ENCODE measurements around the gene RMDN3. TPM values are rescaled to one million over a fixed set of nuclear protein-coding genes. Genes with fewer than 3 reads are reported as not detected.

Gene RMDN3
- total and polyA plus RNA-seq, 2 donors from 2014 or later = 34.9 to 38.2 TPM

DNA sequence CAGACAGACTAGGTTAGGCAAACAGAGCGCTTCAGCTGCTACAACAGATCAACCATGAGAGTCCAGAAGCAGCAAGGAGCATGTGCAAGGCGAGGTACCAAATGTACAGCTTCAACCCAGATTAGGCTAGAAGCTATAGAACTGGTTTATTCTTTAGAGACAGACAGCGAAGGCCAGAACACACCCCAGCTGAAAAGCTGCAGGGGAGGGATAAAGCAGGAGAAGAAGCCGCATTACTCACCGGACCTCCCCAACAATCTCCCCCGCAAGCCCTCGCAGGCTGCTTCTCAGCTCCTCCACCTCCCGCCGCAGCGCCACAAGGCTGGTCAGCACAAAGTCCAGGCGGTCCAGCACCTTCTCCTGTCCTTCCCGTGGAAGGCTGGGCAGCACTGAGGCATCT, 3.3 kb downstream of the RMDN3 start:
- intact Hi-C loops (cut with DNase I) = no loop called here
- DNase-seq (no peak), FAIRE-seq (no peak)
- H3K4me3 ChIP-seq (ENCODE audit: low read length in 3 of 3) = no peak overlapping the region
- no peak overlapping the region for H3K9ac ChIP-seq (ENCODE audit: low read length in 3 of 3)
- H3K27ac ChIP-seq (ENCODE audit: low read depth in 2 of 2, low read length in 2 of 2) = no peak overlapping the region
- H3K36me3 ChIP-seq (ENCODE audit: control insufficient read depth in 2 of 3, insufficient read depth in 3 of 3, low read length in 3 of 3) = peaks cover 6 to 29% (median 18%) of the 10 kb centered on the region in 3 donors
- H3K4me1 ChIP-seq (ENCODE audit: control insufficient read depth in 2 of 3, insufficient read depth in 2 of 3, low read depth in 1 of 3, low read length in 3 of 3) = peaks cover 0 to 3% (median 0%) of the 10 kb centered on the region in 3 donors
- no peaks in the 10 kb centered on the region for H3K27me3 ChIP-seq (ENCODE audit: control insufficient read depth, insufficient read depth, low read length)
- H3K9me3 ChIP-seq (ENCODE audit: control insufficient read depth in 2 of 3, insufficient read depth in 1 of 3, low read length in 3 of 3) = no peaks in the 10 kb centered on the region
- TF ChIP-seq, protein P1, sequence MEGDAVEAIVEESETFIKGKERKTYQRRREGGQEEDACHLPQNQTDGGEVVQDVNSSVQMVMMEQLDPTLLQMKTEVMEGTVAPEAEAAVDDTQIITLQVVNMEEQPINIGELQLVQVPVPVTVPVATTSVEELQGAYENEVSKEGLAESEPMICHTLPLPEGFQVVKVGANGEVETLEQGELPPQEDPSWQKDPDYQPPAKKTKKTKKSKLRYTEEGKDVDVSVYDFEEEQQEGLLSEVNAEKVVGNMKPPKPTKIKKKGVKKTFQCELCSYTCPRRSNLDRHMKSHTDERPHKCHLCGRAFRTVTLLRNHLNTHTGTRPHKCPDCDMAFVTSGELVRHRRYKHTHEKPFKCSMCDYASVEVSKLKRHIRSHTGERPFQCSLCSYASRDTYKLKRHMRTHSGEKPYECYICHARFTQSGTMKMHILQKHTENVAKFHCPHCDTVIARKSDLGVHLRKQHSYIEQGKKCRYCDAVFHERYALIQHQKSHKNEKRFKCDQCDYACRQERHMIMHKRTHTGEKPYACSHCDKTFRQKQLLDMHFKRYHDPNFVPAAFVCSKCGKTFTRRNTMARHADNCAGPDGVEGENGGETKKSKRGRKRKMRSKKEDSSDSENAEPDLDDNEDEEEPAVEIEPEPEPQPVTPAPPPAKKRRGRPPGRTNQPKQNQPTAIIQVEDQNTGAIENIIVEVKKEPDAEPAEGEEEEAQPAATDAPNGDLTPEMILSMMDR (IDR thresholded peaks at IDR 0.05; ENCODE audit: borderline replicate concordance, extremely low read depth, insufficient read depth) = no peak

DNA sequence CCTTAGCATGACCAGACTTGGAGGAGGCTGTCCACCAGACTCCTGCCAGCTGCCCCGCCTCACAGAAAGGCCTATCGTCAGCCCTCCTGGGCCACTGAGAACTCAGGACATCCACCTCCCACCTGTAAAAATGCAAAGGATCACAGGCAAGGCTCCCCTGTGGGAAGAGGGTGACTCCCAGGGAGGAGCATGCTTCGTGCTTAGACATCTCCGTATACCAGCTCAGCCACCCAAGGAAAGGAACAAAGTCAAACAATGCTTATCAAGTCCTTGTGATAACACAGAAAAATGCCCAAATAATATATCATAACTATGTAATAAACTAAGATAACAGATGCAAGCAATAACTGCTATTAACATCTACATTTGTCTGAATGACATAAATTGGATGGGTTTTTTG, 4.2 kb downstream of the RMDN3 start:
- peaks cover 6 to 29% (median 18%) of the 10 kb centered on the region in 3 donors for H3K36me3 ChIP-seq (ENCODE audit: control insufficient read depth in 2 of 3, insufficient read depth in 3 of 3, low read length in 3 of 3)
- no peak for FAIRE-seq
- H3K4me1 ChIP-seq (ENCODE audit: control insufficient read depth in 2 of 3, insufficient read depth in 2 of 3, low read depth in 1 of 3, low read length in 3 of 3) = peaks cover 0 to 3% (median 0%) of the 10 kb centered on the region in 3 donors
- no peak overlapping the region for H3K4me3 ChIP-seq (ENCODE audit: low read length in 3 of 3)
- TF ChIP-seq, protein P1 (IDR thresholded peaks at IDR 0.05; ENCODE audit: borderline replicate concordance, extremely low read depth, insufficient read depth) = no peak
- no peak overlapping the region for H3K9ac ChIP-seq (ENCODE audit: low read length in 3 of 3)
- no peaks in the 10 kb centered on the region for H3K27me3 ChIP-seq (ENCODE audit: control insufficient read depth, insufficient read depth, low read length)
- no peak overlapping the region for H3K27ac ChIP-seq (ENCODE audit: low read depth in 2 of 2, low read length in 2 of 2)
- DNase-seq = no peak
- intact Hi-C loops (cut with DNase I) = no loop called here
- H3K9me3 ChIP-seq (ENCODE audit: control insufficient read depth in 2 of 3, insufficient read depth in 1 of 3, low read length in 3 of 3) = no peaks in the 10 kb centered on the region

DNA sequence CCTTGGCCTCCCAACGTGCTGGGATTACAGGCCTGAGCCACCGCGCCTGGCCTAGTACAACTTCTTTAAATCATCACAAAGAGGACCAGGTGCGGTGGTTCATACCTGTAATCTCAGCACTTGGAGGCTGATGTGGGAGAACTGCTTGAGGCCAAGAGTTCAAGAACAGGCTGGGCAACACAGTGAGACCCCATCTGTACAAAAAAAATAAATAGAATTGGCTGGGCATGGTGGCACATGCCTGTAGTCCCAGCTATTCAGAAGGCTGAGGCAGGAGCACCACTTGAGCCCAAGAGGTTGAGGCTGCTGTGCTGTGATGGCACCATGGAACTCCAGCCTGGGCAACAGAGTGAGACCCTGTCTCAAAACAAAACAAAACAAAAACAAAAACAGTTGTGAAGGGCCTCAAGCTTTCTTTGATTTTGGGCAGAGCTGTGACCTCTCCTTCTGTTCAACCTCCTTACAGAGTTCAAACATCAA, 5.9 kb downstream of the RMDN3 start:
- H3K27me3 ChIP-seq (ENCODE audit: control insufficient read depth, insufficient read depth, low read length) = no peaks in the 10 kb centered on the region
- intact Hi-C loops (cut with DNase I) = no loop called here
- no peaks in the 10 kb centered on the region for H3K9me3 ChIP-seq (ENCODE audit: control insufficient read depth in 2 of 3, insufficient read depth in 1 of 3, low read length in 3 of 3)
- no peak overlapping the region for H3K4me3 ChIP-seq (ENCODE audit: low read length in 3 of 3)
- H3K9ac ChIP-seq (ENCODE audit: low read length in 3 of 3) = no peak overlapping the region
- TF ChIP-seq, protein P1 (IDR thresholded peaks at IDR 0.05; ENCODE audit: borderline replicate concordance, extremely low read depth, insufficient read depth) = no peak
- DNase-seq (no peak), FAIRE-seq (no peak)
- H3K27ac ChIP-seq (ENCODE audit: low read depth in 2 of 2, low read length in 2 of 2) = no peak overlapping the region
- peaks cover 0 to under 1% (median 0%) of the 10 kb centered on the region in 3 donors for H3K4me1 ChIP-seq (ENCODE audit: control insufficient read depth in 2 of 3, insufficient read depth in 2 of 3, low read depth in 1 of 3, low read length in 3 of 3)
- peaks cover 6 to 29% (median 23%) of the 10 kb centered on the region in 3 donors for H3K36me3 ChIP-seq (ENCODE audit: control insufficient read depth in 2 of 3, insufficient read depth in 3 of 3, low read length in 3 of 3)

Measured in kidney (tissue), 14 donors.